GM21526 (cell line): ENCODE data around the gene PODNL1.

ENCODE experiments used
- ATAC-seq: cut with Tn5 transposase; IDR thresholded peaks from one replicate; pipeline ENCODE4 v1.9.1; 2021; ENCODE audit warnings: moderate library complexity; ENCODE audit not compliant: unreplicated experiment, low FRiP score

PODNL1 gene

DNA sequence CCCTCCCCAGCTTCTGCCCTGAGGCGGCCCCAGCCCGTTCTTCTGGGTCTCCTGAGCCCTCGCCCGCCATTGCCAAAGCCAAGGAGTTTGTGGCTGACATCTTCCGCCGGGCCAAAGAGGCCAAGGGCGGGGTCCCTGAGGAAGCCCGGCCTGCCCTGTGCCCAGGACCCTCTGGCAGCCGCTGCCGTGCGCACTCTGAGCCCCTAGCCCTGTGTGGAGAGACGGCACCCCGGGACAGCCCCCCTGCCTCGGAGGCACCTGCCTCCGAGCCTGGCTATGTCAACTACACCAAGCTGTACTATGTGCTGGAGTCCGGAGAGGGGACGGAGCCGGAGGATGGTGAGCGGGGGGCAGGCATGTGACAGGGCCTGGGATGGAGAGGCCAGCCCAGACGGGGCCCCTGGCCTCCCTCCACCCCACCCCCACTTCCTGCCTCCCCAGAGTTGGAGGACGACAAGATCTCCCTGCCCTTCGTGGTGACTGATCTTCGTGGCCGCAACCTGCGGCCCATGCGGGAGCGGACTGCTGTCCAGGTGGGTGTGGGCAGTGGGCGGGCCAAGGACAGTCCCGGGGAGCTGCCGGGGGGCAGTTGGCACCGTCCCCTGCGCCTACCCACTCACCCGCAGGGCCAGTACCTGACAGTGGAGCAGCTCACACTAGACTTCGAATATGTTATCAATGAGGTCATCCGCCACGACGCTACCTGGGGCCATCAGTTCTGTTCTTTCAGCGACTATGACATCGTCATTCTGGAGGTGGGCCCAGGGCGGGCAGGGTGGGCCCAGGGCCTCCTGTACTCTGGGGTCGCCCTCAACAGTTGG lies 21.1 kb upstream of the PODNL1 start:
- ATAC-seq: no peak

DNA sequence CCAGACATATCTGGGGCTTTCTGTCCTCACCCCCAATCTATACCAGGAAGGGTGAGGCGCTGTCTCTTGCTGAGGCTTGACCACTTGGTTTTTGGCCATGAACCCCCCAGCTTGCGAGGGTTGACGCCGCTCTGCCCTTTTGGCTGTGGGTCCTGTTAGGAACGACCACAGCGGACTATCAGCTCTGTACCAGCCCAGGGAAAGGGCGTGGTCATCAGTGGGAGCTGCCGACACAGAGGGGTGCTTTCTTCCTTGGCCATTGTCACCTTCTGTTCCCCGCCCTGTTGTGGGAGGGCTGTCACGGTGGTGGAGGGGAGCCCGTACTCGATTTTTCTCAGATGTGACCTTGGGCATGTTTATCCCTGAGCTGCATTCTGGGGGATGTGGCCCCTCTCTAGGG lies 19.8 kb upstream of the PODNL1 start:
- no peak for ATAC-seq

DNA sequence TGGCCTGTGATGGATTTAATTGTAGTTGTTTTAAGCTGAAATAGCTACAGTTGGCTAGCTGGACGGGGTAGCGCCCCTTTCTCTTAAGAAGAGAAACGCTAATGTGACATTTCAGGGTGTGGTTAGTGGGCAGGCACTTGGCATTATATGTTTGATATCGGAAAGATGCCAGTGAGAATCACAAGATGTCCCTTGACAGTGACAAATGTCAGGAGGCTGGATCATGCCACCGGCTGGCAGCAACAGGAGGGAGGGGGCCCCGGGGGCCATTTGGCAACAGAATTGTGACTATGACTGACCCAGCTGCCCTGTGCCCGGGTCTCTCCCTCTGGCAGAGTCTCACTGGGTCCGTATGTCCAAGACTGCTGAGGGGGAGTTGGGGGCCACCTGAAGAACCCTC lies 18.8 kb upstream of the PODNL1 start:
- ATAC-seq: no peak

DNA sequence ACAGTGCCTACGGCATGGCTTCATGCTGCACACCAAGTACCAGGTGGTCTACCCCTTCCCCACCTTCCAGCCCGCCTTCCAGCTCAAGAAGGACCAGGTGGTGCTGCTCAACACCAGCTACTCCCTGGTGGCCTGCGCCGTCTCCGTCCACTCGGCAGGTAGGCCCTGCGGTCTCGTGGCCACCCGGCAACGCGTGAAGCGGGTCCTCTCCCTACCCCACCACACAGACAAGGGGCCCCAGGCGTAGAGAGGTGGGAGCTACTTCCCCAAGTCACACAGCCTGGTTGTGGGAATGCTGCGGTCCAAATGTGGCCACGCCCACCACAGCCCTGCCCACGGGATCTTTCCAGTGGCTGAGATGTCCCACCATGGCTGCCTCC lies 18.1 kb upstream of the PODNL1 start:
- no peak for ATAC-seq

DNA sequence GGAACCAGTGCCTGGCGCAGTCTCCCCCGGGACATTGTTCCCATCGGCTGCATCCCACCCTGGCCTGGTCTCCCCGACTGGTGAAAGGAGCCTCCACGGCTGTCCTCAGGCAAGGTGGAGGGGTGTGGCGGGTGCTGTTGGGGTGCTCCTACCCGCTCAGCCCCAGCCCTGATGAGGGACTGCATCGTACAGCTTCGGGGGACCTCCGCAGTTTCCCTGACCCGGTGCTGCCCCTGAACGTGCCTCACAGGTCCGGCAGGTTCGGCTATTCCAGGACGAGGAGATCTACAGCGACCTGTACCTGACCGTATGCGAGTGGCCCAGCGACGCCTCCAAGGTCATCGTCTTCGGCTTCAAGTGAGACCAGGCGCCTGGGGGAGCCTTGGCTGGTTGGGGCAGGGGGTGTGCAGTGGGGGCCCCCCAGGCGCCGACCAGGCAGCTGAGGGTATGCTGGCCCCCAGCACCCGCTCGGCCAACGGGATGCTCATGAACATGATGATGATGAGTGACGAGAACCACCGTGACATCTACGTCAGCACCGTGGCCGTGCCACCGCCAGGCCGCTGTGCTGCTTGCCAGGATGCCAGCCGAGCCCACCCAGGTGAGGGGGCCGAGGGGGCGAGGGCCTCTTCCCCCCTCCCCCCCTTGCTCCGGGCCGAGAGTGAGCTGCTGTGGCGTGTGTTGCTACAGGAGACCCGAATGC lies 17.6 kb upstream of the PODNL1 start:
- ATAC-seq: no peak

DNA sequence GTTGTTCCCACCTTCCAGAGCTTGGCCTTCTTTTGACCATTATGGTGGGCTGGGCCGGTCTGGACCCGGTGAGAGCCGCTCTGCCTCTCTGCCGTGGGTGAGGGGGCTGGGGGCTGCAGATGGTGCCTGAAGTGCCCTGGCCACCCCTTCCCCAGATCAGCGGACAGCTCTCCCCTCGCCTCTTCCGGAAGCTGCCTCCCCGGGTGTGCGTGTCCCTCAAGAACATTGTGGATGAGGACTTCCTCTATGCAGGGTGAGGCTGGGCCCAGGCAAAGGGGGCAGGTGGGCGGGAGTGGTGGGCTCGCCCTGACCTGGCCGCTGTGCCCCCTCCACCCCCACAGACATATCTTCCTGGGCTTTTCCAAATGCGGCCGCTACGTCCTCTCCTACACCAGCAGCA lies 16.0 kb upstream of the PODNL1 start:
- no peak for ATAC-seq

DNA sequence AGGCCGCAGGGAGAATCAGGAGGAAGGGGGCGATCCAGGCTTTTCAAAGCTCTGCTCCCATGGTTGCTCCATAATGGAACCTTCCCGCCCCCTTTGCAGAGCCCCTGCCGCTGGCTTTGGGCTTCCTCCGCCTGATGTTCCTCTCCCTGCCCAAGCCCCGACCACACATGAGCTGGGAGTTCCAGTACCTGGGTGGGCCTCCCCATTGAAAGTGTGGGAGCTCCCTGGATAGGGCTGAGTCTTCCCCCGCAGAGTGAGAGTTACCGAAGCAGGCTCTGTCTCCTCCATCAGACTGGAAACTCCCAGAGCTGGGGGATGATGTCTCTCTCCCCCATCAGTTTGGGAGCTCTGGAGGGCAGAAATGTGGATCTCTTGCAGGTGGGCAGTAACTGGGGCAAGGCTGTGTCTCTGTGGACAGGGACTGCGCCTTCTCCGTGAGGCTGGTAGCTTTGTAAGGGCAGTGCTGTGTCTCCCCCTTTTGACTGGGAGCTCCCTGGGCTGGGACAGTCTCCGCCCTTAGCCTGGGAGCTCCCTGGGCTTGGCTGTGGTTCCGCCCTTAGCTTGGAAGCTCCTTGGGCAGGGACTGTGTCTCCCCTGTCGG lies 14.8 kb upstream of the PODNL1 start:
- no peak for ATAC-seq

DNA sequence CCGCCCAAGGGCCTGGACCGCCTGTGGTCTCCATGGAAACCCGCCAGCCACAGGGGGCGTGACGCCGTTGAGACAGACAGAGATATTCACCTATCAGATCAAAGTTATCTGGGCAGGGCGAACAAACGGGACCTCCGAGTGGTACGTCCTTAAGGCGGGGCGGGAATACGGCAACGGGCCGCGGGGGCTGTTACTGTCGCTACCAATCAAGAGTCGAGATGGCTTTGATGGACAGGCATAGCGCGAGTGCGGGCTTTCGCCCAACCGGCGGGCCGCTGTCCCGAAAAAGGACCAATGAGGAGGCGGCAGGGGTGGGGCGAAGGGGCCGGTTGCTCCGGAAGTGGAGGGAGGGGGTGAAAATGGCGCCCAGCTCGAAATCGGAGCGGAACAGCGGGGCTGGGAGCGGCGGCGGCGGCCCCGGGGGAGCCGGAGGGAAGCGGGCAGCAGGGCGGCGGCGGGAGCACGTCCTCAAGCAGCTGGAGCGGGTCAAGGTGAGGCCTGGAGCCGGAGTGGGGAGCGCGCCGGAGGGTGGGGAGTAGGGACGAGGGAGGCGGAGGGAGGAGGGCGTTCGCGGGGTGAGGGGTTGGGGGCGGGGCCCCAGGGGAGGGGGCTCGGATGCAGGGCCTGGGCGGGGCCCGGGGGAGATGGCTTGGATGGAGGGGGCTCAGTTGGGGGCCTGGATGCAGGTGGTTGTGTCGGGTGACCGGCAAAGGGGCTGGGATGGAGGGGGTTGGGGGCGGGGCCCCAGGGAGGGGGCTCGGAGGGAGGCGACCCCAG lies 14.1 kb upstream of the PODNL1 start, which contains the start of gene DCAF15:
Gene DCAF15 (plus strand): TSS at position 356 of the 777 bp plus-strand sequence. CDS start 4 bp downstream, at position 360.
- ATAC-seq: peak; percentile 89

DNA sequence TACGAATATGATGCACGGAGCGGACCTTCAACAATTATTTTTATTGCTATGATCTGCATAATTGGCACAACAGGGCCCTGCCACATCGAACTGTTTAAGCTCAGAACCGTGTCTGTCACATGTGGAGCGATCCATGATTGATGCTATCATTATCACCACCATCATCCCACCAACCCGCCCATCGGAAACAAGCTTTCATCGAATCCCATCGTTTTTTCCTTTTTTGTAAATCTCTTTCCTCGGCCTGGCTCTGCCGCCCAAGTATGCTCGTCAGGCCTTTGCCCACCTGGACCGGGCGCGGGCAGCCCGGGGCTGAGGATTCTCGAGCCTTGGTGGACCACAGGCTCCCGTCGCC lies 13.6 kb upstream of the PODNL1 start:
- ATAC-seq: peak; percentile 13

DNA sequence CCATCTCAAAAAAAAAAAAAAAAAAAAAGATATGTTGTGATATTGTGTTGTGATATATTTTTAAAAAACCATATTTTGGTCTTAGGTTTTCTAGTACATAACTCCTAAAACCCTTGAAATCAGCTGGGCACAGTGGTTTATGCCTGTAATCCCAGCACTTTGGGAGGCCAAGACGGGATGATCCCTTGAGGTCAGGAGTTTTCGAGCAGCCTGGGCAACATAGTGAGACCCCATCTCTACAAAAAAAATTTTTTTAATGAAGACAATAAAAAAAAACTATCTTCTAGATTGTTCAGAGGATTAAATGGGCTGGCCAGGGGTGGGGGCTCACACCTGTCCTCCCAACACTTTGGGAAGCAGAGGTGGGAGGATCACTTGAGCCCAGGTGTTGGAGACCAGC lies 12.8 kb upstream of the PODNL1 start:
- ATAC-seq: no peak

DNA sequence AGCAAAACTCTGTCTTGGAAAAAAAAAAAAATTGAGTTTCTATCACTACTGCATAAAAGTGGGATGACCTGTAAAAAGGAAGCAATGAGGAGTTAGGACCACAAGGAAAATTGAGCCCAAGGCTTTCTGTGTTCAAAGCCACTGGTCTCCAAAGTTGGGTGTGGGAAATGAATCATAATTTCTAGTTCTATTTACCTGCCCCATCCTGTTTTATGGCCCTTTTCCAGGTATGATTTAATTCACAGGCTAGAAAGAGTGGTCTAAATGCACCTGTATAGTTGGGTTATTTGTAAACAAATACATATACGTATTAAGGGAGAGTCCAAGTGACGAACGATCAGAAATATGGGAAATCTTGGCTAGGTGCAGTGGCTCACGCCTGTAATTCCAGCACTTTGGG lies 8.2 kb upstream of the PODNL1 start:
- ATAC-seq: no peak

DNA sequence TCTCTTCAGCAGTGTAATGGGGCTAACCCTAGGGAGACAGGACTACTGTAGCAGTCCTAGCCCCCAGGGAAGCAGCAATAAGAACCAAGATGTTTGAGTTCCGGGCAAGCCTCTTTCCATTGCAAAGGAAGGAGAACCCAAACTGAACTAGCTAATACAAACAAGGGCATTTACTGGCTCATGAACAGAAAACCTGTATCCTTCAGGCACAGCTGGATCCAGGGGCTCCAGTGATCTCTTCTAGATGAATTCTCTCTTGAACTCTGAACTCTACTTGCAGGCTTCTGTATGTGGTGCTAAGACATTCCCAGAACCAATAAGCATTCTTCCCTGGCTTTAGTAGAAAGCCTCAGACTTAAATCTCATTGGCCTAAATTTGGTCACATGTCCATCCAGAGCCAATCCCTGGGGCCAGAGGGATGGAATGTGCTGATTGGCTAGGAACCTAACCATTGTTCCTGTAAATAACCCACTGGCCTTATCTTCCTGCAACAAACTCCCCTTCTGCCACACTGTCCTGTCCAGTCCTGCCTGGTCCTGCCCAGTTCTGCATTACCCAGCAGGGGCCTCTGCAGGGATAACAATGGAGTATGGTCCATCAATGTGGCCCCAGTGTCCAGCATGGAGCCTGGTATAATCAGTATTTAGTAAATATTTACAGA lies 3.9 kb upstream of the PODNL1 start:
- no peak for ATAC-seq

DNA sequence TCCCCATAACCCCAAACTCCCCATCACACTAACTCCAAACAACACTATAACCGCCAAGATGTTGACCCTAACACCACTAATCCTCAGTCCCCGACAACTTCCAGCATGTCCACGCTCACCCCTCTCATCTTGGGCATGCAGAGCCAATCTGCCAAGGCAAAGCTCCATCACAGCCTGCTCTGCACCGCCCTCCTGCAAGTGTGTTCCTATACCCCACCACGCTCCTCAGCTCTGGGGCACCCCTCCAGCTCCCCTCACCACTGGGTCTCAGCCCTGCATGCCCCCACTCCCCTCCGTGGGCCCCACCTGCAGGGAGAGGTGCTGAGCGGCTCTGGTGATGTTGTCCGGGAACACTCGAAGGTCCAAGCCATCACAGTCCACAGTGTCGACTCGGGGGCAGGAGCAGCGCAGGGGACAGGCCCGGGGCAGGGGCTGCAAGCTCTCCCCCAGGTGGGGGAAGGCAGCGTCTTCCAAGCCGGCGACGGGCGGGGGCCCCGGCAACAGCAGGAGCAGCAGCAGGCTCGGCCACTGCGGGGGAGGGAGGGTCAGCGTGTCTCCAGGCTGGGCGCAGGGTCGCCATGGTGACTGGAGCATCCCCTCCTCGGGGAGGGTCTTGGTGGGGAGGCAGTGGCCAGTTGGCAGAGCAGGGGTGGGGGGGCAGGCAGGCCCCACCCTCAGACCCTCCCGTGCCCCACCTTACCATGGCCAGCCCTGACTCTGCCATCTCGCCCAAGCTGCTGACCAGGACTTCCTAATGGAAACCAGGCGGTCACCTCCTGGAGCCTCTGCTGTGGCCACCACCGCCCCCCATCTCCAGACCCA lies 527 bp downstream of the PODNL1 start:
- ATAC-seq: no peak

DNA sequence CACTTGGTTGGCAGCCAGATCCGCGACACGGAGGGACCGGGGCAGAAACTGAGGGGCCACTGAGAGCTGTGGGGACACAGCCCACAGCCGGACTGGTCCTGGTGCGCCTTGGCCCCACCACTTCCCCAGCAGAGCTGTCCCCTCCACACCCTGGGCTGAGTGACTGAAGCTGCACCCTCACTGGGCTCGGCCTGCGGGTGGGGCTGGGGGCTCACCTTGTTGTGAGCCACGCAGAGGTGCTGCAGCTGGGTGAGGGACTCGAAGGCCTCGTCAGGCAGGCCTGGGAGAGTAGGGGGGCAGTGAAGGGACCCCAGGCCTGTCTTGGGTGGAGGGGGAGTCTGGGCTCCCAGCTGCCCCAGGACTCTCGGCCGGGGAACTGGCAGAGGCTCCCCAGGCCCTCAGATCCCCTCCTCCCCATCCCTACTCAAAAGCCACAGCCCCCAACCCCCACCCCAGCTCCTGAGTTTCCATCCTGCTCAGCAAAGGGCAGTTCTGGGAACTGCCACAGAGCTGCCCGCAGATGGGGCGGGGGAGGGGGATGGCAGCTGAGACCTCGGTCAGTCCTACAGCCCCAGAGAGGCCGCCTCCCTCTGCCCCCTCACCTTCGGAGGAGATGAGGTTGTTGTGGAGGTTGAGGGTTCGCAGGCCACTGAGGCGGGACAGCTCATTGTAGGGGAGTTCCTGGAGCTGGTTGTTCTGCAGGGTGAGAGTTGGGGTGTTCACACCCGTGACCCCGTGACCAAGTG lies 2.3 kb downstream of the PODNL1 start:
- ATAC-seq: no peak

DNA sequence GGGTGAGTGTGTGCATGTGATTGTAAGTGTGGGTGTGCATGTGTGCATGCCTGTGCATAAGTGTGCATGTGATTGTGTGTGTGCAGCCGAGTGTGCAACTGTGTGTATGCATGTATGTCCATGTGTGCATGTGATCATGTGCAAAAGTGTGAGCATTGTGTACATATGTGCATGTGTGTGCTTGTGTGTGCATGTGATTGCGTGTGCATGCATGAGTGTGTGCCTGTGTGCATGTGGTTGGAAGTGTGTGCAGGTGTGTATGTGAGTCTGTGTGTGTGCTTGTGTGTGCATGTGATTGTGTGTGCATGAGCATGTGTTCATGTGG lies 3.5 kb downstream of the PODNL1 start:
- no peak for ATAC-seq

DNA sequence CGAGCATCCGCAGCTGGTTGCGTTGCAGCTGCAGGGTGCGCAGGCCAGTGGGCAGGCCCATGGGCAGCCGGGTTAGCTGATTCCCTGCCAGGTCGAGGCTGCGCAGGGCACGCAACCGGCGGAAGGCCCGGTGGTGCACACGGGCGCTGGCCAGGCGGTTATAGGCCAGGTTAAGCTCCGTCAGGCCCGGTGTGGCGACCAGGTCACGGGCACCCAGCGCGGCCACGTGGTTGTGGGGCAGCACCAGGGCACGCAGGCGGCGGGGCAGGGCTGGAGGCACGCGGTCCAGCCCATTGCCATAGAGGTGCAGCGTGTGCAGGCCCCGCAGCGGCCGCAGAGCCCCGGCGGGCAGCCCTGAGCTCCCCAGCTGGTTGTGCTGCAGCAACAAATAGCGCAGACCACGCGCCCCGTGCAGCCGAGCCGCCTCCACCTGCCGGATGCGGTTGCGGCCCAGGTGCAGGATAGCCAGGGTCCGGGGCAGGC lies 5.3 kb downstream of the PODNL1 start:
- no peak for ATAC-seq

DNA sequence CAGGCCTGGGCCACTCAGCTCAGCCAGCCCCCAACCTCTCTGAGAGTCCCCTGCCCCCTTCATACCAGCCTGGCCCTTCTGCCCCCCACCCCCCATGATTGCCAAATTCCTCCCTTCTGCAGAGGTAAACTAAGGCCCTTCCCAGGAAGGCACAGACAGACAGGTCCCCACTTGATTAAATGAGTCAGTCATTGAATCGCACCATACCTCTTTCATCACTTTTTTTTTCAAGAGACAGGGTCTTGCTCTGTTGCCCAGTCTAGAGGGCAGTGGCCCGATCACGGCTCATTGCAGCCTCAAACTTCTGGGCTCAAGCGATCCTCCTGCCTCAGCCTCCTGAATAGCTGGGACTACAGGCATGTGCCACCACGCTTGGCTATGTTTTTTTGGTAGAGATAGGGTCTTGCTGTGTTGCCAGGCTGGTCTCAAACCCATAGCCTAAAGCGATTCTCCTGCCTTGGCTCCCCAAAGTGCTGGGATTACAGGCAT lies 6.0 kb downstream of the PODNL1 start:
- ATAC-seq: no peak

DNA sequence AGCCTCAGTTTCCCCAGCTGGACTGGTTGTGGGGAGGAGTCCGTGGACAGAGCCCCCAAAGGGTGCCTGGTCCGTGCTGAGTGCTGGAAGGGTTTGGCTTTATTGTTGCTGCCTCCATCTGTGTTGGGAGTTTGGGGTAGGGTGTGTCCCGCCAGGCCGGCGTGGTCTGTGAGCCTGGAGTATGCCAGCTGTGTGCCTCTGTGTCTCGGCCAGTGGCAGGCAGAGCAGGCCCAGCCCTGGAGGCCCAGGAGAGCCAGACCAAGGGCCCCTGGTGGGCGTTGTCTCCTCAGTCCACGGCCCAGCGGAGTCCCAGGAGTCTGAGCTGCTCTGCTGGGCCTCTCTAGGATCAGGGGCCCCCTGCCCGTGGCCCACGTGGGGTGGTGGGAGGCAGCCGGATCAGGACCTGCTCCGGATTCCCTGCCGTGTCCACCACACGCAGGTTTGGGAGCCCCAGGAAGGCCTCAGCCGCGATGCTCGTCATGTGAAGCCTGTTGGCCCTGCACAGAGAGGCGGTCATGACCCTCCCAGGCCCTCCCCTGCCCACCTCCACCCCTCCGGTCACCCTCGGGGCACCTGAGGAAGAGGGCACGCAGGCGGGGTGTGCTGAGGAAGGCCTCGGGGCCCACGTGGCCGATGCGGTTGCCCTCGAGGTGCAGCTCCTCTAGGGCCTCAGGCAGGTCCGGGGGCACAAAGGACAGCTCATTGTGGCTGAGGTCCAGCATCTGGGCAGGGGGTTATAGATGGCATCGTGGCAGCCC lies 6.6 kb downstream of the PODNL1 start:
- no peak for ATAC-seq
